HG02938 (cell line): ENCODE results near the gene APBA1.

Source experiments
- ATAC-seq: cut with Tn5 transposase; IDR thresholded peaks from one replicate; pipeline ENCODE4 v1.9.1; 2021; ENCODE audit warnings: mild to moderate bottlenecking, moderate library complexity; ENCODE audit not compliant: unreplicated experiment

APBA1 gene

DNA sequence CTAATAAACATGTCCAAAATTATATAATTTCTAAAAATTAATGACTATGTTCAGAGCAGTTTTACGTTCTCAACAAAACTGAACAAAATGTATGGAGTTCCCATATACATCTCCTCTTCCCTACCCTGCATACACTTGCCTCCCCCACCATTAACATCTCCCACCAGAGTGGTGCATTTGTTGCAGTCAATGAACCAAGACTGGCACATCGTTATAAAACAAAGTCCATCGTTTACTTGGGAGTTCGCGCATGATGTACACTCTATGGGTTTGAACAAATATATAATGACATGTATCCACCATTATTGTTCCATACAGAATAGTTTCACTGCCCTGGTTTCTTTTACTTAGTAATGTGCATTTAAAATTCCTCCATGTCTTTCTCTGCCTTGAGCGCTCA is 130.1 kb downstream of the APBA1 start:
- no peak for ATAC-seq

DNA sequence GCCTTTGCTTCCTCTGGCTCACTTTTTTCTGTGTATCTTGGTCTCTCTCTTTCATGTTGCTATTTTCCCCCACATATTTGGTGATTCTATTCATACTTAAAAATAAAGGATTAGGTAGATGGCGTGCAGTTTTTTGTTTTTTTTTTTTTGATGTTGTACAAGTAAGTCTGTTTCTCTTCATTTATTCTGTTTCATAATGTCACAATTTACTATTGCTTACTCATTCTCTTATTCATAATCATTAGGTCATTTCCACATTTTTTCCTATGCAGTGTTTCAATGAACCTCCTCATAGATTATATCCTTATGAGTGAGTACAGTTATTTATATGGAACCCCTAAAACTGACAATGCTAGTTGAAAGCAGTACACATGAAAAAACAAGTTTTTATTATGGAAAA is 136.3 kb downstream of the APBA1 start:
- ATAC-seq, result no peak

DNA sequence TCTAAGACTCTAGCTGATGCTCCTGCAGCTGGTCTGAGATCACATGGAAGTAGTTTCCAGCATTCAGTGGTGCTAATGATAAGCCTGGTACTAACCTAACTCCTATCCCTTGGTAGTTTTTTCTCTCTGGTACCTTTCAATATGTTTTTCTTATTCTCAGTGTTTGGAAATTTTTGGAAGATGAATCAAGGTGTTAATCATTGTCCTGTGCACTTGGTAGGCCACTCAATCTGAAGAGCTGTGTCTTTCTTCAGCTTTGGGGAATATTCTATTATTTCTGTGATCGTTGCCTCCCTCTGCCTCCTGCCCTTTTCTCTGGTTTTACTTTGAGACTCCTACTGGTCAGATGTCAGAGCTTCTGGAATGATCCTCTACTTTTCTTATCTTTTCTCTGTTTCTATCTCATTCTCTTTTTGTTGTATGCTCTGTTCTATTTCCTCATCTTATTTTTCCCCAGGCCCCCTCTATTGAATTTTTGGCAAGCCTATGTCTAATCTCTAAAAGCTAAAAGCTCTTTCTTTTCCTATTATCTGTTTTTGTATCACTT is 136.8 kb downstream of the APBA1 start:
- no peak for ATAC-seq

DNA sequence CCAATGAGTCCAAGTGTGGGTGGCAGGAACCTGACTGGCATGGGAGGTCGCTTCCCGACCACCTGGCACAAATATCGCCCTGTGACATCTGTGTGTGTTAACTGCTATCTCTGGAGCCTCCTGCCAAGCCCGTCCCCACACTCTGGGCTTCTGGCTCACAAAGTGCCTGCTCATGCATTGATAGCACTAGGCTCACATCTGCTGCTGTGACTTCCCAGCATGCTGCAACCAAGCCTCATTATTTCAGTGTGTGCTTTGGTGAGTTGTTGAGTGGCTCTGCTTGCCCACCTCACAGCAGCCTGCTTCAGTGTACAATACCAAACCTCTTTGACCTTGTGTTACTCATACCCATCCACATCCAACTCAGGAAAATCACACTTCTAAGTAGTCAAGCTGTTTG is 139.8 kb downstream of the APBA1 start:
- ATAC-seq, result no peak

DNA sequence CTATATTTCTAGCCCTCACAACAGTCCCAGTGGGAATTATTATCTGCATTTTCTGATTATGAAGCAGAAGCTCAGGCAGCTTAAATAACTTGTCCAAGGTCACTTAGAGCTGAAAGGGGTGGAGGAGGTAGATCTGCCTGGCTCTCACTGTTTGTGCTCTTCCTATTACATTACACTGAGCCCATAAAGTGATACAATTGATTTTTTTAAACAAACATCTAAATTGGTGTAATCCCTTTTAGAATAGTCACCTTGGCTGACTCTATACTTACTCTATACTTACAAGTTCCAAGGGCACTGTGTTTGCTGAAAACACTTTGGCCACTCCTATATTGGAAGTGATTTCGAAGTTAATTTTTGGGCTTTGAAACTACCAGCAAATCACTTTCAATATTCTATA is 144.7 kb downstream of the APBA1 start:
- no peak for ATAC-seq

DNA sequence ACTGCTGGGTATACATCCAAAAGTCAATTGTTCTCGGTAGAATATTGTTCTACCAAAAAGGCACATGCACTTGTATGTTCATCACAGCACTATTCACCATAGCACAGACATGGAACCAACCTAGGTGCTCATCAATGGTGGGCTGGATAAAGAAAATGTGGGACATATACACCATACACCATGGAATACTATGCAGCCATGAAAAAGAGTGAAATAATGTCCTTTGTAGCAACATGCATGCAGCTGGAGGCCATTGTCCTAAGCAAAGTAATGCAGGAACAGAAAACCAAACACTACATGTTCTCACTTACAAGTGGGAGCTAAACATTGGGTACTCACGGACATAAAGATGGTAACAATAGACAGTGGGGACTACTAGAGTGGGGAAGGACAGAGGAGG is 145.5 kb downstream of the APBA1 start:
- ATAC-seq, result no peak

DNA sequence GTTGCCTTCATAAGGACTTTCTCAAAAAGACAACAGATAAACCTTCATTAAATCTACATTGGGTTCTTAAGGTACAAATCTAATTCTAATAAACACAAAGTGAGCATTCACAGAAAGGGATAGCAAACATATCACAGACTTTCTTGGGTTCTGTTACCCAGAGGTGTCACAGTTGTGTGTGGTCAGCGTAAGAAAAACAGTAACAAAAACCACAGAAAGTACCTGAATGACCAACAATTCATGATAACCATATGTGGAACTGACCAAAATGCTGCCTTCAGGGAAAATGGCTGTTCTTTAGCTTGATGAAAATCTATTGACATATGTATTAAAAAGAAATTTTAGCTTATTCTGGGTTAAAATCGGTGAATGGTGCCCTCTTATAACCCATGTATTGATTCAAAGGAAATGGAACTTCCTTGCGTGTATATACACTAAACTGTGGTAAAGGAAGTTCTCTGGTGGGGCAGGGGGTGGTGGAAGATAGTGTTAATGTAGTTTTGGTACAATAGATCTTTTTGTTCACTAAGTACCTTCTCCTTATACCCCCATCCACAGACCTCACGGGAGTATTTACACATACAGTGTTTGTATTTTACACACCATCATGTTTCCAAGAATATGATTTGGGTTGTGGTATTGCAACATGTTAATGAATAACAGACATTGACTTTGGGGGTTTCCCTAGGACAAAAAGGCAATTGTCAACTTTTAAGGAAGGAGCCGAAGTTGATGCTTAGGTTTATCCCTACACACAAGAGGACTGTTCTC is 152.5 kb downstream of the APBA1 start:
- ATAC-seq, result peak; percentile 98

DNA sequence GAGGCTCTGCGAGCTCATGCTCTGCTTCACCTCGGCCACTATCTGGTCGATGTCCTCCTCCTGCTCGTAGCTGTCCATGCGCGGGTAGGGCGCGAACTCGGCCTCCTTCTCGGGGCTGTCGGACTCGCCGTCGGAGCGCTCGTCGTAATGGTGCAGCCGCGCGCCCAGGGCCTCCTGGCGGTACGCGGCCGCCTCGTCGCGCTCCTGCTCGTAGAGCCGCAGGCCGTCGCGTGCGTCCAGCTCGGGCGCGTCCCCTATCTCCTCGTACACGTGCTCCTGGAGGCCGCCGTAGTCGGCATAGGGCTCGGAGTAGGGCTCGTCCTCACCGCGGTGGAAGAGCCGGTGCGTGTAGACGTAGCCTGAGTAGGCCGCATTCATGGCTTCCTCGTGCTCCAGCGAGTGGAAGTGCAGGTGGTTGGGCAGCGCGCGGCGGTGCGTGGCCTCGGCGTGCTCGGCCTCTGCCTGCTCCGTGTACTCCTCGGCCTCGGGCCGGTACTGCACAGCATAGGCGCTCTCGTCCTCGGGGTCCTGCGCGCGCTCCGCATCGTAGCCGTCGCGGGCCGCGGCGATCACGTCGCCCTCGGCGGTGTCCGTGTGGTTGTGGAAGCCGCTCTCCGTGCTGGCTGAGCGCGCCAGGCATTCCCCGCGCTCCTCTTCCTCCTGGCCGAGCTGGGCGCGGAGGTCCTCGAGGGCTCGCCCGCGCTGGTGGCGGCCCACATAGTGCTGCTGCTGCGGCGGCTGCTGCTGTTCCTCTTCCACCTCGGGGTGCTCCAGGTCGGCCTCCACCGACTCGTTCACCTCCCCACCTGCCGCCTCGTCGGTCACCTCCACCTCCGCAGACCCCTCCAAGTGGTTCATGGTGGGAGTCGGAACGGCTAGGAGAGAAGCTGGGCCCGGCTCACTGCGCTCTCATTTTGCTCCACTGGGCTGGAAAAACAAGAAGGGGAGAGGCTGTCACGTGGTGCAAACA is 155.5 kb downstream of the APBA1 start:
- no peak for ATAC-seq

DNA sequence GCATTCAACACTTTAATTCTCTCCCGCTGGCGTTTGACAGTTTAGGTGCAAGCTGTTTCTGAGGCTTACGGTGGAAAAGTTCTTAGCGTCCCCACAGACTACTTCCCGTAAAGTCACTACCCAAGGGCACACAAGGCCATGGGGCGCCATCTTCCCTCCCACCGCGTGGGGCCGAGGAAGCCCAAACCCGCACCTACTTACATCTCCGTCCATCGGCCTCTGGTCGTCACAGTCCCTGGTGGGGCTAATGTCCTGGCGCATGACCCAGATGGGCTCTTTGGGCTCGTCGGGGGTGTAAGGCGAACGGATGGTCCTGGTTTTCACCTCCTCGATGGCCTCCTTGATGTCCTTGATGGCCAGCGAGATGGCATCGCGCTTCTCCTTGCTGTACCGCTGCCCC is 156.4 kb downstream of the APBA1 start:
- ATAC-seq, result no peak

DNA sequence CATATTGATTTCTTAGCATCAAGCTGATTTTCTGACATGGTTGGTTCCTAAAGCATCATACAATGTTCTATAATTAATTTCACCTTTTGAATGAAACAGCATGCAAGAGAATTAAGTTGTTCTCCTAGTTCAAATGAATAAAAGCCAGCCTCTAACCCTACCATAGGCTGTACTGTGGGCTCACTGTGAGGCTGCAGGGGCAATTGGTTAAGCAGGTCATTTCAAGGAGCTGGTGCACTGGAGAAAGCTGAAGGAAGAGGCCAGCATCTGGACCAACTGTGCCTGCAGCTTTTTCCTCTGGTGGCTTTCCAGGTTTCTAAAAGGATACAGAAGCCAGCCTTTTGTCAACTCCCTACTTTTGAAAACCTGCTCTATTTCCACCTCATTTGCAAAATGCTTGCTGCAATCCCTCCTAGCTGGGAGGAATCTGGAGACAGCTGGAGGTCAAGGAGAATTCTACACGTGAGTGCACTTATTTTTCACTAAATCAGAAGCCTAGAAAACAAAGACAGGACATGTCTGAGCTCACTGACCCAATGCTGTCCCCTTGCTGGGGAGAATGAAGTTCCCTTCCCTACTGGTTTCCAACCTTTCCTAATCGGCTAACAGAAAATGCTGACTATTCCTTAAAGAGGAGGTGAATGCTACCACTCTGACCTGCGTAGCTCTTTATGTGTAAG is 158.9 kb downstream of the APBA1 start:
- no peak for ATAC-seq

DNA sequence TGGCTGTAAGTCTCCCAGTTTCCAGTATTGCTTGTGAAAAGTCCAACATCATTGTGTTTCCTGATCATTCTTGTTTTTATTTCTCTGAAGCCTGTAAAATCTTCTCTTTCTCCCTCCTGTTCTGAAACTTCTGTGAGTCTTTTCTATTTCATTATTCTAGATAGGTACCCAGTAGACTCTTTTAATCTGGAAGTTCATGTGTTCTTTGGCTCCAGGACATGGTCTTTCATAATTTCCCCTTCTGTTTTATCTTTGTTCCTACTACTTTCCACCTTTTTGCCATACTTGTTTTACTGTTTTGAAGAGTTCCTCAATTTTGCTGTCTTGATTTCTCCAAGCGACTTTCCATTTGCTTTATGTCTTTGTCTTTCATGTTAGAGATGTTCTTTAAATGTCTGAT is 168.1 kb downstream of the APBA1 start:
- no peak for ATAC-seq

DNA sequence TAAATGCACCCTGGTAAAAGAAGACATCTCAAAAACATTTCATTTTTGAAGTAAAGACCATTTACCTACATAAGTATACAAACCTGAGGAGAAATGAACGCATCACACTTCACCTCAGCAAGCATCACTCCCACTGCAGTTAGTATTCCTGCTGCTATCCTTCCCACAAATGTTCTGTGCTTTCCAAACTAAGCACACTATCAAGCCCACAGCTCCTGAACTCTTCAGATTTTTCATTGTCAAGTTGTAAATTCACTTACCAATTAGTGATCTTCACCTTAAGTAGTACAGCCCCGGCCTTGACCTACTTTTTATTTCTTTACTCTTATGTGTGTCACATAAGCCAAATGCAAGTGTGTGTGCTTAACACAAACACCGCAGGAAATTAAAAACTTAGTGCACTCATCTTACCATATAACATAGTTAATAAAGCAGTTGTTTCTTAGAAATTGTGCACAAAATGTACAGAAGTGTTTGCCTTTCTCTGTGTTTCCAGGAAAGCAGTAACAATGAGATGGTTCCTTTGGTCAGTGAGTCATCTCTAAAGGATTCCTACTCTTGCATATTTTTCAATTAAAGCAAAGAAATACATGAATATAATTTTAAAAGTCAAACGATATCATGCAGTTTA is 169.4 kb downstream of the APBA1 start:
- ATAC-seq, result no peak

DNA sequence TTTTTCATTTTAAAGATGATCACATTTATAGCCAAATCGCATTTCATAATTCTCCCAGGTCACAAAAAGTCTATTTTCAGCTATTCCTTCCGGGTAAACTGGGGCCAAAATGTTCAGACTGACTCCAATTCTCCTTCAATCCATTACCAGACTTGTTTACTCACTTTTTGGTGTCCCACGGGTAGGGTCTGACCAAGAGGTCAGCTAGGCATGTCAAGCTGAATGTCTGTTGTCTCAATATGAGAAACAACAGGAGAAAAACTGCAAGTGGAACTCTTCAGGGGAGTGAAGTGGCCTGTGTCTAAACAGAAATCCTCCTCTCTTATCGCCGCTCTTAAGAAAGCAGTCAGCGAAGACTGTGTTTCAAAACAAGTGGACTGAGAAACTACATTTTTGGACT is 171.3 kb downstream of the APBA1 start:
- ATAC-seq, result no peak

DNA sequence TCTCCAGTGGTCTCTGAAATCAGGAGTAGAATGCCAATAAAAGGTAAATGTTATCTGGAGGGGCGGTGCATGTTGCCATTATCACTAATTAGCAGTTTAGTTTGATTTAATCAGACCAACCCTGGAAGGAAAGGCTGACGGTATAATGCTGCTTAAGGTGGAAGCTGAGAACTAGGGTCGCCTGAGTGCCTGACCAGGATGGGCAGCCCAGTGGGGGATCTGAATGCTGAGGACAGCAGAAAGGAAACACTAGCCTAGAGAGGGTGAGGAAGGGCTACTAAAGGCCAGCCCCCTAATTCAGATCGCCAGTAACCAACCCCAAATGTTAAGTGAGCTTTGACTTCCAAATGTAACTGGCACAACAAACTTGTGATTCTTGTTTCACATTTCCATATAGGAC is 172.2 kb downstream of the APBA1 start:
- no peak for ATAC-seq

DNA sequence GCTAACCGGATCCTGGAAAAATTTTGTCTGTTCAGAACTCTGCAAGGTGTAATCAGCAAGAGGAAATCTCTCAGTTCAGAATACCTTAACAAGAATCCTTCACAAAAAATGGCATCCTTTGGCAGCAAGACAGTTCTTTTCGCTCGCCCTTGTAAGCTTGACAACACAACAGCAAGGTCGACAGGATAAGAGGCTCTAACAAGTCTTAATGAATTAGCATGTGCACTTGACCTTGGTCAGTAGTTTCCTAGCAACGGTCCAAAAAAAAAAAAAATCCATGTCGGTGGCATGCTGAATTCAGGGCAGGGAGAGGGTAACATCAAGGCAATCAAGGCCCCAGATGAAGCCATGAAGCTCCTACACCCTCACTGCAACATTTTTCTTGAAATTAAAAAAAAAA is 172.8 kb downstream of the APBA1 start:
- no peak for ATAC-seq

DNA sequence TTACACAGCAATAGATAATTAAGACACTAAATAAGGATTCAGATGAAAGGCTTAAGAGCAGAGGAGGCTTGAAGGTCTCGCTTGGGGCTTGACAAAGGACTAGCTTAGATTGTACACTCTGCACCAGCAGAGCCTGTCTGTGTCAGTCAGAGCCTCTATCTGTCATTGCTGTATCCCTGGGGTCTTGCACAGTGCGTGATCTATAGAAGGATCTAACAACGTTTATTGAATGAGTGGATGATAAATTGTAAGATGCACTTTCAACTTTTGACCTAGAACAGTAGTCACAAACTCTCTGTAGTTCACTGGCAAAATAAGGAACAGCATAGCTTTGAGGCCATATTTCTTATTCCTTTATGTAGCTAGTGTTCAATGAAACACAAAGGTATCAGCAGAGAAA is 173.7 kb downstream of the APBA1 start:
- no peak for ATAC-seq

DNA sequence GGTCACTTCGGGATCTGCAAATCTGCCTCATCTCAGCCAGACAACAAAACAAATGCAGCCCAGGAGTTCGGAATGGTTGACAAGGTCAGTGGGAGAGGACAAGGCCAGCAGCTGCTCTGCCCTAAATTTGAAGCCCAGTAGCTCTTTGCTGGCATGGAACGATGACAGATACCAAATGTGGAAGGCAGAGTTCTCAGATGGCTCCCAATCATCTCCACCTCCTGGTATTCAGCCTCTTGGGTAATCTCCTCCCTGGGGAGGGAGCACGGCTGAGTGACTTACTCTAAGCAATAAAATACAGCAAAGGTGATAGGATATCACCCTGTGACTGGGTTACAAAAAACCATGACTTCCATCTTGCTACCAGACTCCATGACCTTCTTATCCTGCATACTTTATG is 174.4 kb downstream of the APBA1 start:
- ATAC-seq, result no peak

DNA sequence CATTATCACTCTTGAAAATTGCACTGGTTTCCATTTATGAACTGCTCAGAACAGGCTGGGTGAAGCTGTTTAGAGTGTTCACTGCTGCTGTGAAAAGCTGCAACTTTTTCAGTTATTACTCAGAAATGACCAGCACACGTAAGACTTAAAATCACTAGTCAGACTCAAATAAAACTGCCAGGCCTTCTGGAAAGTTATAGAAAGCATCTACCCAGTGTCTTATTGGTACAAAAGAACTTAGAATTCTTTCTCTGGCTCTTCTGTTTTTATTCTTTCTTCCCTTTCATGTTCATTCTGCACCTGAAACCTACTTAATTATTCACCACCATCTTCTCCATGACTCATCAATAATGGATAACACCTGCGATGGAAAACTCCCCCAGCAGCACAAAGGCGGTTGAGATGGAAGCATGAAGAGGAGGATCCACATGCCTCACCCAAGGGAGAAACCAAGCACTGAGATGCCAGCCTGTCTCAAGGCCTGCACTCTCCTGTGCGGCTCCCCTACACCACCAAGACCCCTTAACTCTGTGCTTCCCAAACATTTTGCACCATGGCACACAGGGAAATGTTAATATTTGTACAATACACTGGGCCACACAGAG is 175.2 kb downstream of the APBA1 start:
- no peak for ATAC-seq

DNA sequence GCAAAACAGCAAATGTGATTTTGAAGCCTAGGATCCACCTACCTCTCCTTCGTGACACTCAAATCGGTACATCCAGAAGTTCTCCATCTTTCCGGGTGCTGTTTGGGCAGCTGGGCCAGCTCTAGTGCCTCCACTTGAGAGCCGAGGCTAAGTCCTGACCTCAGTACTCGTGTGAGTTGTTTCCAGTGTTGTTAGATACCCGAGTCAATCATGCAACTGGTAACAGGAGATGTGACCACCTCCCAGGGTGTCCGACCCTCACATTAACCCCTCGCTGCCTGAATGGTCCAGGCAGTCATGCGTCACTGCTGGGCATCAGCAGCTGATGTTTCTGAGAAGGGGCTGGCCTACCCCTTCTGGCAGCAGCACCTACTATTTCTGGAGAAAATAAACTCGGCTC is 176.9 kb downstream of the APBA1 start:
- no peak for ATAC-seq

DNA sequence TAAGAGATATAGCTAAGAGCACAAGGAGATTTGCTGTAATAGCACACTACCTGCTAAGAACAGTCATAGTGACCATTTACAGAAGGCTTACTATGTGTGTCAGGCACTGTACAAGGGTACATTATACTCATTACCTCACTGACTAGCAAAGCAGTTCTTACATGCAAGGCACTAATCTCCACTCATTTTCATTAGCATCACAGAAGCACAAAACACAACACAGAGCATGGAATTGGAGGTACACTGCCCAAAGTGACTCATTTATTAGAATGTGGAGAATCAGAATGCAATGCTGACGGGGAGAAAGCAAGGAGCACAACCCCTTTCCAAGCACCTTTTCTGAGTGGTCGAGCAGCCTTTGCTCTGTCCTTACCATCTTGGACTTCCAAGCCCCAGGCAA is 177.4 kb downstream of the APBA1 start:
- ATAC-seq, result no peak
